Activated CD4-positive, alpha-beta T cell treated with anti-CD3 and anti-CD28 coated beads, Interleukin-2, amount 10 ng/mL, durations not matched to agents 24 days and 14 days (primary cell): ENCODE measurements around the gene PTPN4. TPM values are rescaled to one million over a fixed set of nuclear protein-coding genes. Genes with fewer than 3 reads are reported as not detected.

Experiments used
- DNase-seq: peaks from one replicate; pipeline ENCODE4 v3.0.0; 2022
- H3K27ac Mint-ChIP-seq: one replicate; pipeline ENCODE4 v1.8.0; 2022; ENCODE audit warnings: mild to moderate bottlenecking, mixed read lengths
- H3K27me3 Mint-ChIP-seq: one replicate; pipeline ENCODE4 v1.8.0; 2022; ENCODE audit warnings: mixed read lengths
- H3K36me3 Mint-ChIP-seq: one replicate; pipeline ENCODE4 v1.8.0; 2022; ENCODE audit warnings: low read depth, mild to moderate bottlenecking, mixed read lengths
- H3K4me1 Mint-ChIP-seq: one replicate; pipeline ENCODE4 v1.8.0; 2021; ENCODE audit warnings: mixed read lengths
- H3K4me3 Mint-ChIP-seq: one replicate; pipeline ENCODE4 v1.8.0; 2022; ENCODE audit warnings: mild to moderate bottlenecking, moderate library complexity, mixed read lengths
- H3K9me3 Mint-ChIP-seq: one replicate; pipeline ENCODE4 v1.8.0; 2021; ENCODE audit warnings: mixed read lengths
- intact Hi-C: fragments of 100-400 bp; cut with micrococcal nuclease; formaldehyde crosslinking; loops from one replicate; pipeline ENCODE4 v1.15.1; 2023
- total RNA-seq: library from RNA; stranded (reverse); gene quantifications from 2 replicates; pipeline ENCODE4 v1.2.3, GENCODE V29; 2022

PTPN4 gene
- total RNA-seq, 1 donor from 2014 or later: 21.9 TPM

DNA sequence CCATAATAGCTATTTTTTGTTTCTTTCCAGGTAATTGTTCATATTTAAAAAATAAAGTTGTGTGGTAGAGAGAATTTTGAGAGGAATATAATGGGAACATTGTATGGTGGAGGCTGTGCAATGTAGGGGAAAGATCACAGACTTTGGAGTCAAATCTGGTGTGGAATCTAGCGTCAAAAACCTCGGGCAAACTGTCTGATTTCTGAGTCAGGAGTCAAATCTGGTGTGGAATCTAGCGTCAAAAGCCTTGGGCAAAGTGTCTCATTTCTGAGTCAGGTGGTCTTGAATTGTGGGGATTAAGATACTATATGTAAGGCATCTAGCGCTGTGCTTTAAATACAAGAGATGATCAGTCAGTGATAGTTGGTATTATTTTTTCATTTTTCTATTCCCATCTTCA, 5.1 kb downstream of the PTPN4 start:
- H3K36me3 Mint-ChIP-seq: peaks cover 2% of the 10 kb centered on the region
- peaks cover 27% of the 10 kb centered on the region for H3K4me1 Mint-ChIP-seq
- H3K9me3 Mint-ChIP-seq: no peaks in the 10 kb centered on the region
- no peak for DNase-seq
- H3K27me3 Mint-ChIP-seq: no peaks in the 10 kb centered on the region
- H3K4me3 Mint-ChIP-seq: no peak overlapping the region
- intact Hi-C loops: no loop called here
- H3K27ac Mint-ChIP-seq: no peak overlapping the region

- Mint-ChIP-seq H3K36me3 (peaks cover 2% of the 10 kb centered on the region), H3K27me3 (no peaks in the 10 kb centered on the region), H3K4me3 (no peak overlapping the region), H3K4me1 (peaks cover 27% of the 10 kb centered on the region), H3K9me3 (no peaks in the 10 kb centered on the region), H3K27ac (no peak overlapping the region)
- intact Hi-C loops: no loop called here
- no peak for DNase-seq
Observed at GRCh38 chr2:119765433-119766002, 5.8 kb downstream of the PTPN4 start.

GRCh38 chr2:119766944-119767343, 7.2 kb downstream of the PTPN4 start:
- Mint-ChIP-seq H3K4me3 (no peak overlapping the region), H3K9me3 (no peaks in the 10 kb centered on the region), H3K4me1 (peaks cover 23% of the 10 kb centered on the region), H3K27ac (no peak overlapping the region), H3K36me3 (peaks cover 5% of the 10 kb centered on the region), H3K27me3 (no peaks in the 10 kb centered on the region)
- no peak for DNase-seq
- intact Hi-C loops: no loop called here

DNA sequence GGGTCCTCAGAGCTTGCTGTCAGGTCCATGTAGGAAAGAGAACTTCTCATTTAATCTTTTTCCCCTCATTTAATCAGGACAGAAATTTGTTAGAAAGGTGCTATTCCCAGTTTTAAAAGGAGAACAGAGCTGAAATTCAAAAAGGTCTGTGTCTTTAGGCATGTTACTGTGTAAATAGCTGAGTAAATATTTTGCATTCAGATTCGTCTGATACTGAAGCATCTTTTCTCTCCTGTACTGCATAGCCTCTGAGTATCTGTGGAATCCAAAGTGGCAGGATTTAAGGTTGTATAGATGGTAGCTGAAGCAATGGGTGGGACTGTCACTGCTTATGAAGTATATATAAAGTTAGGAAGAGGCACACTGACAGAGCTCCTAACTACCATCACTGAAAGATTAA, 9.0 kb downstream of the PTPN4 start:
- Mint-ChIP-seq H3K4me1 (peaks cover 15% of the 10 kb centered on the region), H3K4me3 (no peak overlapping the region), H3K27me3 (no peaks in the 10 kb centered on the region), H3K9me3 (no peaks in the 10 kb centered on the region), H3K27ac (no peak overlapping the region), H3K36me3 (peaks cover 5% of the 10 kb centered on the region)
- DNase-seq: no peak
- intact Hi-C loops: no loop called here

GRCh38 chr2:119769645-119770044, 9.9 kb downstream of the PTPN4 start:
- Mint-ChIP-seq H3K9me3 (peaks cover 3% of the 10 kb centered on the region), H3K4me3 (no peak overlapping the region), H3K27me3 (no peaks in the 10 kb centered on the region), H3K36me3 (peaks cover 6% of the 10 kb centered on the region), H3K4me1 (peaks cover 12% of the 10 kb centered on the region), H3K27ac (no peak overlapping the region)
- intact Hi-C loops: no loop called here
- DNase-seq: no peak

- Mint-ChIP-seq H3K27me3 (no peaks in the 10 kb centered on the region), H3K4me1 (peaks cover 6% of the 10 kb centered on the region), H3K4me3 (no peak overlapping the region), H3K27ac (no peak overlapping the region), H3K9me3 (peaks cover 3% of the 10 kb centered on the region), H3K36me3 (peaks cover 5% of the 10 kb centered on the region)
- intact Hi-C loops: no loop called here
- DNase-seq: no peak
Observed at GRCh38 chr2:119771331-119771730, 11.6 kb downstream of the PTPN4 start.

GRCh38 chr2:119772128-119772527, 12.4 kb downstream of the PTPN4 start:
- Mint-ChIP-seq H3K9me3 (peaks cover 3% of the 10 kb centered on the region), H3K27ac (no peak overlapping the region), H3K4me3 (no peak overlapping the region), H3K27me3 (no peaks in the 10 kb centered on the region), H3K4me1 (peaks cover 6% of the 10 kb centered on the region), H3K36me3 (peaks cover 7% of the 10 kb centered on the region)
- no peak for DNase-seq
- intact Hi-C loops: no loop called here

GRCh38 chr2:119772767-119773166, 13.0 kb downstream of the PTPN4 start:
- no peak for DNase-seq
- Mint-ChIP-seq H3K27me3 (no peaks in the 10 kb centered on the region), H3K4me3 (no peak overlapping the region), H3K4me1 (peaks cover 6% of the 10 kb centered on the region), H3K36me3 (peaks cover 7% of the 10 kb centered on the region), H3K9me3 (peaks cover 3% of the 10 kb centered on the region), H3K27ac (no peak overlapping the region)
- intact Hi-C loops: no loop called here

GRCh38 chr2:119774026-119774425, 14.3 kb downstream of the PTPN4 start:
- intact Hi-C loops: no loop called here
- no peak for DNase-seq
- H3K27ac Mint-ChIP-seq: no peak overlapping the region
- peaks cover 6% of the 10 kb centered on the region for H3K4me1 Mint-ChIP-seq
- peaks cover 3% of the 10 kb centered on the region for H3K9me3 Mint-ChIP-seq
- H3K36me3 Mint-ChIP-seq: peaks cover 7% of the 10 kb centered on the region
- H3K4me3 Mint-ChIP-seq: no peak overlapping the region
- no peaks in the 10 kb centered on the region for H3K27me3 Mint-ChIP-seq

- intact Hi-C loops: no loop called here
- no peak overlapping the region for H3K4me3 Mint-ChIP-seq
- H3K27ac Mint-ChIP-seq: no peak overlapping the region
Observed at GRCh38 chr2:119775102-119775501, 15.4 kb downstream of the PTPN4 start.

DNA sequence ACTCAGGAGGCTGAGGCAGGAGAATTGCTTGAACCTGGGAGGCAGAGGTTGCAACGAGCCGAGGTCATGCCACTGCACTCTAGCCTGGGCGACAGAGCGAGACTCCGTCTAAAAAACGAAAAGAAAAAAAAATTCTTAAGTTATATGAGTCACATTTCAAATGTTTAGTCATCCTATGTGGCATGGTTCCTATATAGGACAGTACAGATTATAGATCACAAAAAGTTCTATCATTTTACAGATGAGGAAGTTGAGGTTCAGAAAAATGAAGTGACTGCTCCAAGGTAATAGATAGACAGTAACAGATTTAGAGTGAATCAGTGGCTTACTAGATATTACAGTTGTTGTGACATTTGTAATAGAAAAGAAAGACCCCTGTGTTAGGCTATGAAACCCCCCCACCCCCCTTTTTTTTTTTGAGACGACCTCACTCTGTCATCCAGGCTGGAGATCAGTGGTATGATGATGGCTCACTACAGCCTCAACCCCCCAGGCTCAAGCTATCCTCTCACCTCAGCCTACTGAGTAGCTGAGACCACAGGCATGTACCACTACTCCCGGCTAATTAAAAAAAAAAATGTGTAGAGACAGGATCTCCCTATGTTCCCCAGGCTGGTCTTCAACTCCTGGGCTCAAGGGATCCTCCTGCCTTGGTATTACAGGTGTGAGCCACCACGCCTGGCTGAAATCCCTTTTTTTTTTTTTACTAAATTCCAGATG, 22.7 kb downstream of the PTPN4 start:
- intact Hi-C loops: no loop called here
- H3K4me3 Mint-ChIP-seq: no peak overlapping the region

More at GRCh38 chr2:119775102-119775501, 15.4 kb downstream of the PTPN4 start:
- Mint-ChIP-seq H3K9me3 (peaks cover 3% of the 10 kb centered on the region), H3K4me1 (peaks cover 6% of the 10 kb centered on the region), H3K36me3 (peaks cover 7% of the 10 kb centered on the region), H3K27me3 (no peaks in the 10 kb centered on the region)
- no peak for DNase-seq

GRCh38 chr2:119784876-119785275, 25.2 kb downstream of the PTPN4 start:
- no peaks in the 10 kb centered on the region for H3K27me3 Mint-ChIP-seq
- no peak overlapping the region for H3K4me3 Mint-ChIP-seq
- DNase-seq: no peak
- peaks cover 4% of the 10 kb centered on the region for H3K9me3 Mint-ChIP-seq
- H3K36me3 Mint-ChIP-seq: peaks cover 6% of the 10 kb centered on the region
- H3K4me1 Mint-ChIP-seq: peaks cover 6% of the 10 kb centered on the region
- H3K27ac Mint-ChIP-seq: no peak overlapping the region
- intact Hi-C loops: no loop called here

More for the DNA sequence above, 22.7 kb downstream of the PTPN4 start:
- Mint-ChIP-seq H3K27ac (no peak overlapping the region), H3K9me3 (no peaks in the 10 kb centered on the region), H3K36me3 (no peaks in the 10 kb centered on the region), H3K4me1 (peaks cover 6% of the 10 kb centered on the region), H3K27me3 (no peaks in the 10 kb centered on the region)
- DNase-seq: no peak

DNA sequence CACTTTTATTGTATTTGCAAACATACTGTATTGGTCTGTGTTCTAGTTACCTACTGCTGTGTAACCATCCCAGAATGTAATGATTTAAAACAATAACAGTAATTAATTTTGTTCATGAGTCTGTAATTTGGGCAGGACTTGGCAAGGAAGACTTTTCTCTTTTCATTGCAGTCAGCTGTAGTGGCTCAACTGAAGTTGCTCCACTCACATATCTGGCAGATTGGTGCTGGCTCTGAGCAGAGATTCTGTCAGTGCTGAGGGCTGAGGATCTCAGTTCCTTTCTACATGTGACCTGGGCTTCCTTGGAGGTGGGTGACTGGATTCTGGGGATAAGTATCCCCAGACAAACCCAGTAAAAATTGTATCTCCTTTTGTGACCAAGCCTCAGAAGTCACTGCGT, 26.6 kb downstream of the PTPN4 start:
- DNase-seq: no peak
- peaks cover 4% of the 10 kb centered on the region for H3K9me3 Mint-ChIP-seq
- no peaks in the 10 kb centered on the region for H3K27me3 Mint-ChIP-seq
- intact Hi-C loops: no loop called here
- H3K4me3 Mint-ChIP-seq: no peak overlapping the region
- H3K36me3 Mint-ChIP-seq: peaks cover 14% of the 10 kb centered on the region
- peaks cover 6% of the 10 kb centered on the region for H3K4me1 Mint-ChIP-seq
- no peak overlapping the region for H3K27ac Mint-ChIP-seq

DNA sequence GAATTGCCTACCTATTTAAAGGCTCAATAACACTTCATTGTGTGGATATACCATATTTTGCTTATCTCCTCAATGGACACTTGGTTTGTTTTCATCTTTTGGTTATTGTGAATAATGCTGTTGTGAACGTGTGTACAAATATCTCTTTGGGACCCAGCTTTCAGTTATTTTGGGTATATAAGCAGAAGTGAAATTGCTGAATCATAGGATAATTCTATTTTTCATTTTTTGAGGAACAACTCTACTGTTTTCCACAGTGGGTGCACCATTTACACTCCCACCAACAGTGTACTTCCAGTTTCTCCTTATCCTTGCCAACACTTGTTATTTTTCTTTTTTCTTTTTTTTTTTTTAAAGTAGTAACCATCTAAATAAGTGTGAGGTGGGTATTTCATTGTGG, 29.0 kb downstream of the PTPN4 start:
- Mint-ChIP-seq H3K36me3 (peaks cover 29% of the 10 kb centered on the region), H3K9me3 (peaks cover 10% of the 10 kb centered on the region), H3K4me3 (no peak overlapping the region), H3K4me1 (peaks cover 4% of the 10 kb centered on the region), H3K27me3 (no peaks in the 10 kb centered on the region), H3K27ac (no peak overlapping the region)
- intact Hi-C loops: no loop called here
- DNase-seq: no peak

DNA sequence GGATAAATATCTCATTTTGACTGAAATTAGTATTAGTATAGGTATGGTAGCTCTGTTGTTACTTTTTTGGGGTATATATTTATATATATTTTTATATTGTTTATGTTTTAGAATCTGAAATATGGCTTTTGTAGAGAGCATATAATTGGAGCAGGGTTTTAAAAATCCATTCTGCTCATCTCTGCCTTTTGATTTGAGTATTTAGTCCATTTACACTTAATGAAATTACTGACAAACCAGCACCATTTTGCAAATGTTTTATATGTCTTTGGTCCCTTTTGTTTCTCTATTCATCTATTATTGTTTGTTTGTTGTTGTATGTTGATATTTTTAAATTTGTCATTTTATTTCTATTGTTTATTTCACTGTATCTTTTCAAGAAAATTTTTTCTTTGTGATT, 30.7 kb downstream of the PTPN4 start:
- intact Hi-C loops: no loop called here
- H3K9me3 Mint-ChIP-seq: peaks cover 10% of the 10 kb centered on the region
- no peak overlapping the region for H3K4me3 Mint-ChIP-seq
- H3K4me1 Mint-ChIP-seq: peaks cover 3% of the 10 kb centered on the region
- DNase-seq: no peak
- no peaks in the 10 kb centered on the region for H3K27me3 Mint-ChIP-seq
- H3K36me3 Mint-ChIP-seq: peaks cover 37% of the 10 kb centered on the region
- no peak overlapping the region for H3K27ac Mint-ChIP-seq
